ENCODE measurements around the gene RSPH6A. TPM values are rescaled to one million over a fixed set of nuclear protein-coding genes. Genes with fewer than 3 reads are reported as not detected.

Gene RSPH6A
- total and polyA plus RNA-seq, 10 of the 15 experiments (the other 5 are each of a cell fraction or from before 2014, with no cell fraction given) = 0.03 to 0.41 (median 0.22) TPM; not detected in 4

GRCh38 chr19:45815481-45816216 lies 541 bp upstream of the RSPH6A start:
- WGBS (ENCODE audit: insufficient coverage, insufficient replicate concordance, low lambda C conversion rate, missing lambda C conversion rate) = 80% methylated on average over 22 of the region's 44 CpGs
- Histone ChIP-seq H3K9ac (ENCODE audit: control insufficient read depth, insufficient read depth, low read length) (no peak overlapping the region), H3K79me2 (ENCODE audit: control insufficient read depth, insufficient read depth, low read length) (no peaks in the 10 kb centered on the region), H3K27ac (ENCODE audit: control insufficient read depth, insufficient read depth) (no peak overlapping the region), H3K4me2 (ENCODE audit: control insufficient read depth, insufficient read depth) (no peak overlapping the region), H2AFZ (ENCODE audit: control insufficient read depth, low read depth, low read length) (no peak overlapping the region), H3K36me3 (ENCODE audit: control insufficient read depth in 2 of 2, insufficient read depth in 2 of 2, low read length in 1 of 2) (peaks cover 0 to 4% of the 10 kb centered on the region in 2 experiments; a peak in 1 of 4 replicates), H3K4me3 (no peak overlapping the region), H3K27me3 (replicated peaks in 1 of 2; ENCODE audit: control insufficient read depth in 2 of 2, insufficient read depth in 2 of 2, low read length in 1 of 2) (no peaks in the 10 kb centered on the region), H4K20me1 (ENCODE audit: control insufficient read depth, insufficient read depth) (no peaks in the 10 kb centered on the region), H3K9me3 (replicated peaks; ENCODE audit: control insufficient read depth, insufficient read depth, low read length) (no peaks in the 10 kb centered on the region), H3K4me1 (ENCODE audit: control insufficient read depth, insufficient read depth, low read length) (no peaks in the 10 kb centered on the region; the same call in 1 of the 2 replicates)
- POLR2A ChIA-PET = no interaction called here
- intact Hi-C loops (cut with micrococcal nuclease; ENCODE audit: unreplicated experiment) = loop anchor here (5.0 to 10.0 kb wide), 2 partner anchors 87 to 179 kb away; partner anchors contain the start of genes CCDC61 and MYPOP
- in situ Hi-C loops (cut with MboI) = no loop called here
- CTCF ChIA-PET = interaction anchor here (1.1 to 2.4 kb wide), 7 partner anchors 8 to 123 kb away, joined by 4 to 13 read pairs (median 7); partner anchors contain the start of genes QPCTL, SIX5 and SNRPD2
- ATAC-seq (no peak), DNase-seq (ENCODE audit: low read depth, low spot score) (no peak), FAIRE-seq (no peak)
- RAD21 ChIA-PET (ENCODE audit: unreplicated experiment) = no interaction called here
- BruUV-seq (replicated peaks) = no TSS peak
- SMC1A ChIA-PET (ENCODE audit: uncharacterized antibody, unreplicated experiment) = no interaction called here
- TF ChIP-seq, protein P1, sequence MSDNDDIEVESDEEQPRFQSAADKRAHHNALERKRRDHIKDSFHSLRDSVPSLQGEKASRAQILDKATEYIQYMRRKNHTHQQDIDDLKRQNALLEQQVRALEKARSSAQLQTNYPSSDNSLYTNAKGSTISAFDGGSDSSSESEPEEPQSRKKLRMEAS (IDR thresholded peaks at IDR 0.05; ENCODE audit: low read depth, low read length) = no peak
- TF ChIP-seq NFXL1 (IDR thresholded peaks at IDR 0.05; ENCODE audit: borderline replicate concordance) (no peak), MTA2 (IDR thresholded peaks at IDR 0.05; ENCODE audit: low read depth) (no peak), BHLHE40 (IDR thresholded peaks at IDR 0.05; ENCODE audit: borderline replicate concordance in 1 of 2, low read depth in 2 of 2, low read length in 1 of 2) (no peak), TBL1XR1 (IDR thresholded peaks at IDR 0.05; ENCODE audit: low read depth, low read length) (no peak), GATAD2B (conservative IDR thresholded peaks at IDR 0.05; ENCODE audit: low read depth) (no peak), POLR2A (IDR thresholded peaks at IDR 0.05; ENCODE audit: low read depth, low read length) (no peak), SMAD5 (IDR thresholded peaks at IDR 0.05; ENCODE audit: low read depth) (no peak), MXI1 (IDR thresholded peaks at IDR 0.05; ENCODE audit: low read depth, low read length) (no peak)
- TF ChIP-seq, protein P2, sequence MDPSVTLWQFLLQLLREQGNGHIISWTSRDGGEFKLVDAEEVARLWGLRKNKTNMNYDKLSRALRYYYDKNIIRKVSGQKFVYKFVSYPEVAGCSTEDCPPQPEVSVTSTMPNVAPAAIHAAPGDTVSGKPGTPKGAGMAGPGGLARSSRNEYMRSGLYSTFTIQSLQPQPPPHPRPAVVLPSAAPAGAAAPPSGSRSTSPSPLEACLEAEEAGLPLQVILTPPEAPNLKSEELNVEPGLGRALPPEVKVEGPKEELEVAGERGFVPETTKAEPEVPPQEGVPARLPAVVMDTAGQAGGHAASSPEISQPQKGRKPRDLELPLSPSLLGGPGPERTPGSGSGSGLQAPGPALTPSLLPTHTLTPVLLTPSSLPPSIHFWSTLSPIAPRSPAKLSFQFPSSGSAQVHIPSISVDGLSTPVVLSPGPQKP (IDR thresholded peaks at IDR 0.05; ENCODE audit: low read depth, low read length) = no peak
